Astrocyte (in vitro differentiated cells and primary cell): ENCODE data around the gene SYNE1. TPM values are rescaled to one million over a fixed set of nuclear protein-coding genes. Genes with fewer than 3 reads are reported as not detected.
"Not testable (repeated sequence)": the region's sequence is repeated elsewhere in the genome, so short reads cannot be mapped to it uniquely, and the experiment has no call there.

Experiments
- DNase-seq: peaks from one replicate; pipeline ENCODE4 v3.0.0-alpha.2; 2010; ENCODE audit warnings: low read depth
- FAIRE-seq: peaks from 2 replicates; lab custom pipeline; 2011; peaks lifted over from hg19 to GRCh38; lab: Jason Lieb, UNC
- H2AFZ ChIP-seq: 2 replicates; pipeline ENCODE4 v1.6.0; 2012; ENCODE audit warnings: low read depth, low read length, inconsistent platforms
- H3K27ac ChIP-seq: 2 replicates; pipeline ENCODE4 v1.5.1; 2011; ENCODE audit warnings: low read depth, low read length, inconsistent platforms
- H3K27me3 ChIP-seq: 2 replicates; pipeline ENCODE4 v1.6.0; 2011; ENCODE audit warnings: low read length, inconsistent platforms; ENCODE audit not compliant: insufficient read depth
- H3K36me3 ChIP-seq: 2 replicates; pipeline ENCODE4 v1.5.1; 2011; ENCODE audit warnings: low read length, inconsistent platforms; ENCODE audit not compliant: insufficient read depth
- H3K4me1 ChIP-seq: 2 replicates; pipeline ENCODE4 v1.5.1; 2011; ENCODE audit warnings: low read length, inconsistent platforms; ENCODE audit not compliant: insufficient read depth
- H3K4me2 ChIP-seq: 2 replicates; pipeline ENCODE4 v1.6.0; 2012; ENCODE audit warnings: low read length, inconsistent platforms
- H3K4me3 ChIP-seq: 2 replicates; pipeline ENCODE4 v1.5.1; 2011; ENCODE audit warnings: low read depth, mild to moderate bottlenecking, low read length, inconsistent platforms; ENCODE audit not compliant: insufficient read depth
- H3K79me2 ChIP-seq: 2 replicates; pipeline ENCODE4 v1.6.0; 2012; ENCODE audit warnings: mild to moderate bottlenecking, low read length, inconsistent platforms; ENCODE audit not compliant: insufficient read depth
- H3K9ac ChIP-seq: 2 replicates; pipeline ENCODE4 v1.6.0; 2012; ENCODE audit warnings: mild to moderate bottlenecking, low read length, inconsistent platforms
- H3K9me3 ChIP-seq: 2 replicates; pipeline ENCODE4 v1.5.1; 2012; ENCODE audit warnings: low read depth, mild to moderate bottlenecking, low read length, inconsistent platforms; ENCODE audit not compliant: insufficient read depth
- H4K20me1 ChIP-seq: 2 replicates; pipeline ENCODE4 v1.6.0; 2012; ENCODE audit warnings: low read length, inconsistent platforms; ENCODE audit not compliant: insufficient read depth
- H3K27ac Mint-ChIP-seq: one replicate; pipeline ENCODE4 v1.8.0; 2021; ENCODE audit warnings: mild to moderate bottlenecking, mixed read lengths; ENCODE audit not compliant: unreplicated experiment
- H3K27me3 Mint-ChIP-seq: one replicate; pipeline ENCODE4 v1.8.0; 2021; ENCODE audit warnings: low read depth, mixed read lengths; ENCODE audit not compliant: unreplicated experiment
- H3K36me3 Mint-ChIP-seq: one replicate; pipeline ENCODE4 v1.8.0; 2021; ENCODE audit warnings: low read depth, mixed read lengths; ENCODE audit not compliant: unreplicated experiment
- H3K4me1 Mint-ChIP-seq: one replicate; pipeline ENCODE4 v1.8.0; 2021; ENCODE audit warnings: low read depth, mixed read lengths; ENCODE audit not compliant: unreplicated experiment
- H3K4me3 Mint-ChIP-seq: one replicate; pipeline ENCODE4 v1.8.0; 2021; ENCODE audit warnings: mild to moderate bottlenecking, moderate library complexity, mixed read lengths; ENCODE audit not compliant: unreplicated experiment
- H3K9me3 Mint-ChIP-seq: one replicate; pipeline ENCODE4 v1.8.0; 2021; ENCODE audit warnings: mild to moderate bottlenecking, mixed read lengths; ENCODE audit not compliant: unreplicated experiment
- CTCF ChIP-seq: IDR thresholded peaks from 2 replicates; pipeline ENCODE4 v1.5.1; 2011; ENCODE audit warnings: low read depth, mild to moderate bottlenecking, inconsistent platforms, low read length, moderate library complexity; ENCODE audit not compliant: insufficient read depth
- EZH2 ChIP-seq: IDR thresholded peaks from 2 replicates; pipeline ENCODE4 v1.6.1; 2012; ENCODE audit warnings: mild to moderate bottlenecking, low read length, inconsistent platforms; ENCODE audit not compliant: insufficient read depth
- total RNA-seq: library from RNA; stranded (reverse); gene quantifications from 2 replicates; pipeline ENCODE4 v1.2.1, GENCODE V29; 2021

The SYNE1 gene
- total RNA-seq, 1 donor from 2014 or later = 66.5 TPM

- no peak for TF ChIP-seq EZH2
- no peaks in the 10 kb centered on the region for H3K27me3 Mint-ChIP-seq
- no peaks in the 10 kb centered on the region for H3K36me3 Mint-ChIP-seq
- no peaks in the 10 kb centered on the region for H3K27me3 ChIP-seq
- H3K4me3 Mint-ChIP-seq = no peak overlapping the region
- no peak overlapping the region for H3K27ac ChIP-seq
- H4K20me1 ChIP-seq = no peaks in the 10 kb centered on the region
- DNase-seq (no peak), FAIRE-seq (no peak)
- H3K4me1 Mint-ChIP-seq = no peaks in the 10 kb centered on the region
- no peaks in the 10 kb centered on the region for H3K9me3 Mint-ChIP-seq
- no peaks in the 10 kb centered on the region for H3K79me2 ChIP-seq
- no peak overlapping the region for H3K4me3 ChIP-seq
- H3K4me2 ChIP-seq = no peak overlapping the region
- H3K36me3 ChIP-seq = no peaks in the 10 kb centered on the region
- no peaks in the 10 kb centered on the region for H3K4me1 ChIP-seq
- no peaks in the 10 kb centered on the region for H3K9me3 ChIP-seq
- no peak overlapping the region for H3K27ac Mint-ChIP-seq
- H3K9ac ChIP-seq = no peak overlapping the region
- no peak overlapping the region for H2AFZ ChIP-seq
These were observed 24.6 kb upstream of the SYNE1 start for GRCh38 chr6:152661776-152662175.

GRCh38 chr6:152651986-152652385 is 14.8 kb upstream of the SYNE1 start:
- DNase-seq (no peak), FAIRE-seq (no peak)
- Mint-ChIP-seq H3K4me3 (no peak overlapping the region), H3K27ac (no peak overlapping the region), H3K4me1 (peaks cover 2% of the 10 kb centered on the region), H3K9me3 (no peaks in the 10 kb centered on the region), H3K27me3 (no peaks in the 10 kb centered on the region), H3K36me3 (no peaks in the 10 kb centered on the region)
- Histone ChIP-seq H3K4me1 (no peaks in the 10 kb centered on the region), H3K4me3 (no peak overlapping the region), H3K36me3 (no peaks in the 10 kb centered on the region), H3K9me3 (no peaks in the 10 kb centered on the region), H3K4me2 (no peak overlapping the region), H3K9ac (no peak overlapping the region), H3K27me3 (no peaks in the 10 kb centered on the region), H4K20me1 (no peaks in the 10 kb centered on the region), H3K27ac (no peak overlapping the region), H2AFZ (no peak overlapping the region), H3K79me2 (no peaks in the 10 kb centered on the region)
- TF ChIP-seq CTCF (no peak), EZH2 (no peak)

- Histone ChIP-seq H3K4me2 (no peak overlapping the region), H3K27me3 (no peaks in the 10 kb centered on the region), H3K79me2 (no peaks in the 10 kb centered on the region), H2AFZ (no peak overlapping the region), H4K20me1 (no peaks in the 10 kb centered on the region), H3K9ac (no peak overlapping the region), H3K9me3 (no peaks in the 10 kb centered on the region), H3K4me1 (no peaks in the 10 kb centered on the region), H3K4me3 (no peak overlapping the region), H3K36me3 (no peaks in the 10 kb centered on the region), H3K27ac (no peak overlapping the region)
- Mint-ChIP-seq H3K27ac (no peak overlapping the region), H3K27me3 (no peaks in the 10 kb centered on the region), H3K9me3 (no peaks in the 10 kb centered on the region), H3K4me3 (no peak overlapping the region), H3K4me1 (peaks cover 2% of the 10 kb centered on the region), H3K36me3 (no peaks in the 10 kb centered on the region)
- no peak for FAIRE-seq
- no peak for DNase-seq
- TF ChIP-seq CTCF = no peak
- TF ChIP-seq EZH2 = no peak
These were observed 10.9 kb upstream of the SYNE1 start for GRCh38 chr6:152648105-152648504.

- H3K9me3 Mint-ChIP-seq, H3K4me1 Mint-ChIP-seq, H3K36me3 ChIP-seq, H3K4me1 ChIP-seq, H3K27ac Mint-ChIP-seq, H3K79me2 ChIP-seq, H3K4me2 ChIP-seq, H3K27me3 Mint-ChIP-seq, FAIRE-seq, H3K36me3 Mint-ChIP-seq, H3K9me3 ChIP-seq, H3K27me3 ChIP-seq, H3K9ac ChIP-seq, H3K4me3 Mint-ChIP-seq, H3K4me3 ChIP-seq, H2AFZ ChIP-seq, H4K20me1 ChIP-seq, DNase-seq, H3K27ac ChIP-seq: not testable (repeated sequence)
These were observed 9.6 kb upstream of the SYNE1 start for GRCh38 chr6:152646732-152647131.
